GM12865 (cell line): ENCODE data around the gene HEXB.

Experiments used
- DNase-seq: peaks from one replicate; pipeline ENCODE4 v3.0.0; 2010; ENCODE audit warnings: low read depth
- H3K4me3 ChIP-seq: 2 replicates; pipeline ENCODE4 v1.5.1; 2011; ENCODE audit warnings: mild to moderate bottlenecking, low read depth, low read length, control low read depth
- TF ChIP-seq, protein P1 (sequence below): IDR thresholded peaks from 2 replicates; pipeline ENCODE4 v1.5.1; 2011; ENCODE audit warnings: low read length, control low read depth, low read depth, inconsistent platforms; ENCODE audit not compliant: insufficient read depth; ENCODE audit errors: missing control alignments

The HEXB gene

DNA sequence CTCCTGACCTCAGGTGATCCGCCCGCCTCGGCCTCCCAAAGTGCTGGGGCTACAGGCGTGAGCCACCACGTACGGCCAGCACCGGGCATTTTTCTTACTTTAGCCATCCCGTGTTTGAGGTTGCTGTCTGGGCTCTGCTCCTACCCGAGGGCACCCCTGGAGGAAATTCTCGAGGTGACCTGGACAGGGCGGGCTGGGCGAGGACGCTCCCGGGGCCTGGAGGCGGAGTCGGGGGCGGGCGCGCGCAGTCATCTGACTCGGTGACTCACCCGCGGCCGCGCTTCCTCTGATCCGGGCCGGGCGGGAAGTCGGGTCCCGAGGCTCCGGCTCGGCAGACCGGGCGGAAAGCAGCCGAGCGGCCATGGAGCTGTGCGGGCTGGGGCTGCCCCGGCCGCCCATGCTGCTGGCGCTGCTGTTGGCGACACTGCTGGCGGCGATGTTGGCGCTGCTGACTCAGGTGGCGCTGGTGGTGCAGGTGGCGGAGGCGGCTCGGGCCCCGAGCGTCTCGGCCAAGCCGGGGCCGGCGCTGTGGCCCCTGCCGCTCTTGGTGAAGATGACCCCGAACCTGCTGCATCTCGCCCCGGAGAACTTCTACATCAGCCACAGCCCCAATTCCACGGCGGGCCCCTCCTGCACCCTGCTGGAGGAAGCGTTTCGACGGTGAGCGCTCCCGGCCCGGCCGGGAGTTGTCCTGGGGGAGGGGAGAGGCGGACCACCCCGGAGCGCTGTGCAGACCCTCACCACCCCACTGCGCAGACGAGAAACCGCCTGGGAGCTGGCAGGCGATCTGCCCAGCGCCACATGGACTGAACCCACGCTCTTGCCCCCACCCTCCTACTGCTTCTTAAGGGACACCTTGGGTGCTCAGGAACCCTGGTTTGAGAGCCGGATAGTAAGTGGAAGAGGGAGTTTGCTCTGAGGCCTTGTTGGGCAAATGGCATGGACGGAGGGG lies at the start of gene HEXB:
HEXB (plus strand) TSS at position 334 of the 952 bp plus-strand sequence; CDS start at position 362, 28 bp downstream.
- peak; percentile 86 for DNase-seq

DNA sequence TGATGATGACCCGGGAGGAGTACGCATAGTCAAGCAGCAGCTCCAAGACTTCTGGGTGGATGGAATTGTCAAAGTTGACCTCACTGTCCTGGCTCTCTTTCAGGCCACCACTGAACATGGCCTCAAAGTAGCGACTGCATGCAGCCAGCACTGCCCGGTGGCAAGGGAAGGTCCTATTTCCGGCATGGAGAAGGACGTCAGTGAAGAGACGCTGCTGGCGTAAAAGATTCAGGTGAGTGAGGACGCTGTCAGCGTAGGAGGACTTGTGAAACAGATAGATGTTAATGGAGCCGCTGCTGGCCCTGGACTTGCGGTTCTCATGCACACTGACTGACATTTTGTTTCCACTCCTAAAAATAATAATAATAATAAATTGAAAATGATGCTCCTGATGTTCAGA lies 48.9 kb upstream of the HEXB start:
- DNase-seq: no peak
- TF ChIP-seq, protein P1, sequence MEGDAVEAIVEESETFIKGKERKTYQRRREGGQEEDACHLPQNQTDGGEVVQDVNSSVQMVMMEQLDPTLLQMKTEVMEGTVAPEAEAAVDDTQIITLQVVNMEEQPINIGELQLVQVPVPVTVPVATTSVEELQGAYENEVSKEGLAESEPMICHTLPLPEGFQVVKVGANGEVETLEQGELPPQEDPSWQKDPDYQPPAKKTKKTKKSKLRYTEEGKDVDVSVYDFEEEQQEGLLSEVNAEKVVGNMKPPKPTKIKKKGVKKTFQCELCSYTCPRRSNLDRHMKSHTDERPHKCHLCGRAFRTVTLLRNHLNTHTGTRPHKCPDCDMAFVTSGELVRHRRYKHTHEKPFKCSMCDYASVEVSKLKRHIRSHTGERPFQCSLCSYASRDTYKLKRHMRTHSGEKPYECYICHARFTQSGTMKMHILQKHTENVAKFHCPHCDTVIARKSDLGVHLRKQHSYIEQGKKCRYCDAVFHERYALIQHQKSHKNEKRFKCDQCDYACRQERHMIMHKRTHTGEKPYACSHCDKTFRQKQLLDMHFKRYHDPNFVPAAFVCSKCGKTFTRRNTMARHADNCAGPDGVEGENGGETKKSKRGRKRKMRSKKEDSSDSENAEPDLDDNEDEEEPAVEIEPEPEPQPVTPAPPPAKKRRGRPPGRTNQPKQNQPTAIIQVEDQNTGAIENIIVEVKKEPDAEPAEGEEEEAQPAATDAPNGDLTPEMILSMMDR: no peak

More for the DNA sequence above, at the start of gene HEXB:
- H3K4me3 ChIP-seq: peak within 1 kb of the TSS; percentile 86
- TF ChIP-seq, protein P1: no peak

DNA sequence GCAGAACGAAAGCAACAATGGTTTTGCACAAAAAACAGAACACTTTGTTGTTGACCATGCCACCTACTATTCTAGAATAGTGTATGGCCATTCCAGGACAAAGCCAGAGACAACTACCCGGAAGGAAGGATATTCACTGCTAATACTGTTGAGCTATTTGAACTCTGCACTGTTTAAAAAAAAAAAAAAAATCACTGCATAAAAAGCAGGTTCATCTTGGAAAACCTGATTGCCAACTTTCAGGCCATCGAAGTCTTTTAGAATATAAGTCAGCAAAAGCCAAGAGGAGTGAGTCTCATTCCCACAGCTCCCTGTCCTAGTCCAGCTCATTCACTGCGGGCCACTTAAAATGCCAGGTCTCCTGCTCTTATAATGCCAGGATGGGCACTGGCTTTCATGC lies 48.5 kb upstream of the HEXB start:
- no peak for DNase-seq
- no peak overlapping the region for H3K4me3 ChIP-seq
- TF ChIP-seq, protein P1: no peak

More for the DNA sequence above, 48.9 kb upstream of the HEXB start:
- H3K4me3 ChIP-seq: no peak overlapping the region

DNA sequence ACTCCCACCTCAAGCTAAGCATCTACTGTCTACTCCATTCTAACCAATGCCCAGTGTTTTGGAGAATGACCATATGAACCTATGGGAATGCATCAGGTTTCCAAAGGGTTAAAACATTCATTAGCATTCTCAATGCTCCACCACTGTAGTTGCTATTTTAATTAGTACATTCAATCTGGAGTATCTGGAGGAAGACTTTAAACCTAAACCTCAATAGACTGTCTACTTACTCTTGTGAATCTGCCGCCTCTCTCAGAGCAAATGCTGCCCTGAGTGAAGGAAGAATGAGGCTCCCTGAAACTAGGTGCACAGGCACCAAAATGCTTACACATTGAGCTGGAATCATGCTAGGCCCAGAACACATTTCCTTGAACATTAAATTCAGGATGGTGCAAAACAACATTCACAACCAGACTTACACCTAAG lies 46.5 kb upstream of the HEXB start:
- no peak for DNase-seq
- peak overlapping the region; percentile 73 for H3K4me3 ChIP-seq

DNA sequence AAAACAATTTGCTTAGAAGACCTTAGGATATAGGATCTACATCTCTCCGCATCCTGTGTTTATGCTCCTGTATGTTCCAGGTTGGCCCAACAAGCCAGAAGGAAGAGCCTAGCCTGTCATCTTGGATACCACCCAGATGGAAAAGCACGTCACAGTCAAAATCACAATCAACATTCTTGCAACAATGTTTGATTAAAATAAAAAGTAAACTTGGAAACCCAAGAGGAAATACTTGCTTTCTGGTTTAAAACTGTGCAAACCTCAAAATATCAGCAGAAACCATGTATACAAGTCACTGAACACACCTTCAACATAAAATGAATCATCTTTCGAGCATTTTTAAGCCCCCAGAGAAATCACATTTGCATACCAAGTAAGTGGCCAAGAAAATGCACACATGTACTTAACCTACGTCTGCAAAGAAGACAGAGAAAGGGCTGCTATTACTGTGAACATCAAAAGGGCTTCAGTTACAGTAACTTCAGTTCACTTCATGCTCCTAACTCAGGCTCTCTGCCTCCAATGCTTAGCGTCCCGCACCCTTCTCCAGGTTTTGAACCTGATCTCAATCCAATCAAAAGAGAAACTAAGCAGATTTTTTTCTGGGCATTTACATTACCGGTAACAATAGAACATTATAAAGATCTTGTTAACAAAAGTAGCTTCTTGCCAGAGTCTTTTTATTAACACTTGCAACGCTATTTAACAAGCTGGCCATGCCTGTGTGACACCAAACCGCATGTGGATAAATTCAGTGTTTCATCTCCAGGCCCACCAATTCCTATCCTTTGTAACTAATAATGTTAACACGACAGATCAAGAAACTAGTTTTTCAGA lies 45.8 kb upstream of the HEXB start:
- peak overlapping the region; percentile 73 for H3K4me3 ChIP-seq
- peak; percentile 87 for DNase-seq
- TF ChIP-seq, protein P1: no peak

More for the DNA sequence above, 46.5 kb upstream of the HEXB start:
- TF ChIP-seq, protein P1: no peak

DNA sequence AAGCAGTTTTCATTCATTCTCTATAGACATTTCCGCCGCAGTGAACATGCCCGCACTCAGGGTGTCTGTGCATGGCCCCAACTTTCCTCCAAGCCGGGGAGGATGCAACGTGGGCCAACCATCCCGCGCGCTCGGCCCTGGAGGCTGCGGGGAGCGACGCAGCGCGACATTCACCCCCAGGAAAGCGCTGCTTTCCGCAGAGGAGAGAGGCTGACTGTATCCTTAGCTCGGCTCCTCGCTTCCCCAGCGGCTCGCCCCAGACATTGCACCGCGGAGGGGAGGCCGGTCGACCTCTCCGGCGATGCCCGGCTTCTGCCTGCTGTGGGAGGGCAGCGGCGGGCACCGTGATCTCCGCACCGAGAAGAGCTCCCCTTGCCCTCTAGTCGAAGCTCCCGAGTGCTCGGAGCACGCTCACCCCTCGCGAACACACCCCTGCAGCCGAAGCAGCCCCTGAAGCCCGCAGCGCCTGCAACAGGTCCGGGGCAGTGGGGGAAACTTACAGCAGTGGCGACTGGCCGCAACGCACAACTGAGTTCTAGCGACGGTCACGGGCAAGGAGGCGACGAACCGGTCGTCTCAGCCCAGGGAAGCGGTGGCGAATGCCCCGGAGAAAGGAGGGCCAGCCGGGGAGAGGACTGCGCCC lies 45.1 kb upstream of the HEXB start:
- TF ChIP-seq, protein P1: peak; percentile 9

More for the DNA sequence above, 45.1 kb upstream of the HEXB start:
- peak; percentile 64 for DNase-seq
- peak overlapping the region; percentile 73 for H3K4me3 ChIP-seq
